Cardiac fibroblast (primary cell): Measurements from ENCODE around the gene IRS2.

ENCODE experiments used
- DNase-seq, 2 donors: peaks; one replicate each; pipeline versions ENCODE4 v3.0.0 to v3.0.0-alpha.2; 2010; ENCODE audit warnings: low read depth in 2 of 2
- H3K4me3 ChIP-seq, 2 donors: replicated peaks in 1 of 2; 1 replicate in 1 of 2; 2 replicates in 1 of 2; pipeline ENCODE4 v1.5.1; 2011; ENCODE audit warnings: low read depth in 2 of 2, low read length in 2 of 2, mild to moderate bottlenecking in 2 of 2, moderate library complexity in 1 of 2
- CTCF ChIP-seq: IDR thresholded peaks from one replicate; pipeline ENCODE4 v1.5.1; 2011; ENCODE audit warnings: low read depth, mild to moderate bottlenecking, low read length, inconsistent platforms

The IRS2 gene

GRCh38 chr13:109781384-109782065 lies 4.9 kb downstream of the IRS2 start:
- no peak for TF ChIP-seq CTCF

GRCh38 chr13:109780845-109781383 lies 5.5 kb downstream of the IRS2 start:
- H3K4me3 ChIP-seq = peak overlapping the region; percentile 51 to 57
- TF ChIP-seq CTCF = no peak
- DNase-seq = no peak

More at GRCh38 chr13:109781384-109782065, 4.9 kb downstream of the IRS2 start:
- DNase-seq = peak in 1 of 2 donors; percentile 37
- H3K4me3 ChIP-seq = peak overlapping the region; percentile 51 to 57

GRCh38 chr13:109779876-109780510 lies 6.4 kb downstream of the IRS2 start:
- TF ChIP-seq CTCF = no peak
- H3K4me3 ChIP-seq = peak overlapping the region; percentile 51 to 57
- DNase-seq = no peak

GRCh38 chr13:109779074-109779473 lies 7.3 kb downstream of the IRS2 start:
- no peak for TF ChIP-seq CTCF
- H3K4me3 ChIP-seq = peak overlapping the region; percentile 23 to 57
- DNase-seq = no peak

- H3K4me3 ChIP-seq = no peak overlapping the region
- no peak for TF ChIP-seq CTCF
- peak in 1 of 2 donors; percentile 57 for DNase-seq
Measured at GRCh38 chr13:109778102-109778542, 8.3 kb downstream of the IRS2 start.

GRCh38 chr13:109776575-109776974 lies 9.8 kb downstream of the IRS2 start:
- H3K4me3 ChIP-seq = no peak overlapping the region
- no peak for DNase-seq
- no peak for TF ChIP-seq CTCF
